ENCODE results near the gene LPCAT3.
A peak's percentile ranks its signal among the peaks of the same experiment; 100 is the strongest.

The LPCAT3 gene

DNA sequence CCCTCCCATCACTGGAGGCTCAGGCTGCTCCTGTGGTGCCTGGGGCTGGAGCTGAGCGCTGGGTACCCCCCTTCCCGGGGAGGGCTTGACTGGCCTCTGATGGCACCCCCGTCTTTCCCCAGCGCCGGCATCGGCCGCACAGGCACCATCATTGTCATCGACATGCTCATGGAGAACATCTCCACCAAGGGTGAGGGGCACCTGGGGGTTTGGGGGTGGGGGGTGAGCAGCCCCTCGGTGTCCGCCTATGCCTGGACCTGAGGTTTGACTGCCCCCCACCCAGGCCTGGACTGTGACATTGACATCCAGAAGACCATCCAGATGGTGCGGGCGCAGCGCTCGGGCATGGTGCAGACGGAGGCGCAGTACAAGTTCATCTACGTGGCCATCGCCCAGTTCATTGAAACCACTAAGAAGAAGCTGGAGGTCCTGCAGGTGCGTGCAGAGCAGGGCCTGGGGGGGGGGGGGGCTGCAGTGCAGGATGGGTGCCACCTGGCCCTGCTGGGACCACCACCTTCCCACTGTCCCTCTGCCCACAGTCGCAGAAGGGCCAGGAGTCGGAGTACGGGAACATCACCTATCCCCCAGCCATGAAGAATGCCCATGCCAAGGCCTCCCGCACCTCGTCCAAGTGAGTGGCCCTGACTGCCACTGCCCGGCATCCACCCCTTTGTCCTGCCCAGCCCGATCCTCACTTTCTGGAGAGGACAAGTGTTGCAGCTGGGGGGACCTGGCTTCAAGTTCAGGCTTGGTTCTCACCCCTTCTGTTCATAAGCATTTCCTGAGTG lies 58.3 kb downstream of the LPCAT3 start:
- no peaks in the 10 kb centered on the region for H3K9me3 ChIP-seq (ENCODE audit: control insufficient read depth, low read length)
- H3K36me3 ChIP-seq (ENCODE audit: control insufficient read depth, insufficient read depth, low read length) = peaks cover 9% of the 10 kb centered on the region
- no peaks in the 10 kb centered on the region for H3K27me3 ChIP-seq (ENCODE audit: control insufficient read depth, insufficient read depth, low read length)
- H3K9ac ChIP-seq (ENCODE audit: low read length) = no peak overlapping the region
- H3K4me3 ChIP-seq (ENCODE audit: low read length) = no peak overlapping the region
- H3K4me1 ChIP-seq (ENCODE audit: control insufficient read depth, insufficient read depth, low read length) = peaks cover 32% of the 10 kb centered on the region

- Histone ChIP-seq H3K9me3 (ENCODE audit: control insufficient read depth, low read length) (no peaks in the 10 kb centered on the region), H3K36me3 (ENCODE audit: control insufficient read depth, insufficient read depth, low read length) (peaks cover 5% of the 10 kb centered on the region), H3K27me3 (ENCODE audit: control insufficient read depth, insufficient read depth, low read length) (no peaks in the 10 kb centered on the region), H3K4me1 (ENCODE audit: control insufficient read depth, insufficient read depth, low read length) (peaks cover 25% of the 10 kb centered on the region), H3K4me3 (ENCODE audit: low read length) (no peak overlapping the region), H3K9ac (ENCODE audit: low read length) (no peak overlapping the region)
Measured at GRCh38 chr12:6959058-6959804, 59.0 kb downstream of the LPCAT3 start.

GRCh38 chr12:6958609-6959057 lies 59.6 kb downstream of the LPCAT3 start:
- Histone ChIP-seq H3K4me1 (ENCODE audit: control insufficient read depth, insufficient read depth, low read length) (peaks cover 23% of the 10 kb centered on the region), H3K4me3 (ENCODE audit: low read length) (no peak overlapping the region), H3K36me3 (ENCODE audit: control insufficient read depth, insufficient read depth, low read length) (peaks cover 5% of the 10 kb centered on the region), H3K27me3 (ENCODE audit: control insufficient read depth, insufficient read depth, low read length) (no peaks in the 10 kb centered on the region), H3K9me3 (ENCODE audit: control insufficient read depth, low read length) (no peaks in the 10 kb centered on the region), H3K9ac (ENCODE audit: low read length) (no peak overlapping the region)

- Histone ChIP-seq H3K36me3 (ENCODE audit: control insufficient read depth, insufficient read depth, low read length) (peaks cover 5% of the 10 kb centered on the region), H3K4me3 (ENCODE audit: low read length) (no peak overlapping the region), H3K27me3 (ENCODE audit: control insufficient read depth, insufficient read depth, low read length) (no peaks in the 10 kb centered on the region), H3K9me3 (ENCODE audit: control insufficient read depth, low read length) (no peaks in the 10 kb centered on the region), H3K9ac (ENCODE audit: low read length) (no peak overlapping the region), H3K4me1 (ENCODE audit: control insufficient read depth, insufficient read depth, low read length) (peaks cover 23% of the 10 kb centered on the region)
Measured at GRCh38 chr12:6957741-6958608, 60.3 kb downstream of the LPCAT3 start.

DNA sequence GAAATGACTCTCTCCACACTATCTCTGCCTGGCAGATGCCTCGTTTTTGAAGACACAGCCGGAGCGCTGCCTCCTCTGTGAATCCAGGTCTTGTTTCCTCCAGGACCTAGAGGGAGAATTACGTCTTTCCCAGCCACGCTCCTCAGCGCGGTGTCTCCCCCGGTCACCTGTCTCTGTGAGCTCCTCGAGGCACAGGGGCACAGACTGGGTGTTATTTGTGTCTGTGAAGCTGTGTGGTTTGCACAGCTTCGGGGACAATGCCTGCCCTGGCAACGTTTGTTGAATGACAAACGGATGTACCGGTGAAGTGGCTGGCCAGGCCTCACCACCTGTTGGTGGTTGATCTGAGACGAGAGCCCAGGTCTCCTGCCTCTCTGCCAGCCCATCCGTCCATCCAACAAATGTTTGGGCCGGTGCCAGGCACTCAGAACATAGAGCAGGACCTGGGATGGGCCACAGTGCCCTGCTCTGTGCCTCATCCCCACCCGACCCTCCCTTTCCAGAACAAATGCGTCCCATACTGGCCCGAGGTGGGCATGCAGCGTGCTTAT lies 61.0 kb downstream of the LPCAT3 start:
- H3K4me3 ChIP-seq (ENCODE audit: low read length) = no peak overlapping the region
- H3K9ac ChIP-seq (ENCODE audit: low read length) = no peak overlapping the region
- peaks cover 5% of the 10 kb centered on the region for H3K36me3 ChIP-seq (ENCODE audit: control insufficient read depth, insufficient read depth, low read length)
- peaks cover 22% of the 10 kb centered on the region for H3K4me1 ChIP-seq (ENCODE audit: control insufficient read depth, insufficient read depth, low read length)
- no peaks in the 10 kb centered on the region for H3K27me3 ChIP-seq (ENCODE audit: control insufficient read depth, insufficient read depth, low read length)
- H3K9me3 ChIP-seq (ENCODE audit: control insufficient read depth, low read length) = no peaks in the 10 kb centered on the region

GRCh38 chr12:6956021-6956727 lies 62.1 kb downstream of the LPCAT3 start:
- H3K9me3 ChIP-seq (ENCODE audit: control insufficient read depth, low read length) = no peaks in the 10 kb centered on the region
- H3K4me1 ChIP-seq (ENCODE audit: control insufficient read depth, insufficient read depth, low read length) = peaks cover 11% of the 10 kb centered on the region
- peaks cover 5% of the 10 kb centered on the region for H3K36me3 ChIP-seq (ENCODE audit: control insufficient read depth, insufficient read depth, low read length)
- no peak overlapping the region for H3K4me3 ChIP-seq (ENCODE audit: low read length)
- H3K27me3 ChIP-seq (ENCODE audit: control insufficient read depth, insufficient read depth, low read length) = no peaks in the 10 kb centered on the region
- H3K9ac ChIP-seq (ENCODE audit: low read length) = no peak overlapping the region

- Histone ChIP-seq H3K9me3 (ENCODE audit: control insufficient read depth, low read length) (no peaks in the 10 kb centered on the region), H3K36me3 (ENCODE audit: control insufficient read depth, insufficient read depth, low read length) (peaks cover 5% of the 10 kb centered on the region), H3K4me3 (ENCODE audit: low read length) (no peak overlapping the region), H3K27me3 (ENCODE audit: control insufficient read depth, insufficient read depth, low read length) (no peaks in the 10 kb centered on the region), H3K9ac (ENCODE audit: low read length) (no peak overlapping the region), H3K4me1 (ENCODE audit: control insufficient read depth, insufficient read depth, low read length) (peaks cover 3% of the 10 kb centered on the region)
Measured at GRCh38 chr12:6955108-6956020, 62.9 kb downstream of the LPCAT3 start.

- no peaks in the 10 kb centered on the region for H3K27me3 ChIP-seq (ENCODE audit: control insufficient read depth, insufficient read depth, low read length)
- H3K9me3 ChIP-seq (ENCODE audit: control insufficient read depth, low read length) = no peaks in the 10 kb centered on the region
- no peaks in the 10 kb centered on the region for H3K4me1 ChIP-seq (ENCODE audit: control insufficient read depth, insufficient read depth, low read length)
- H3K36me3 ChIP-seq (ENCODE audit: control insufficient read depth, insufficient read depth, low read length) = peaks cover 5% of the 10 kb centered on the region
- H3K9ac ChIP-seq (ENCODE audit: low read length) = no peak overlapping the region
- no peak overlapping the region for H3K4me3 ChIP-seq (ENCODE audit: low read length)
Measured at GRCh38 chr12:6954316-6955107, 63.8 kb downstream of the LPCAT3 start.

DNA sequence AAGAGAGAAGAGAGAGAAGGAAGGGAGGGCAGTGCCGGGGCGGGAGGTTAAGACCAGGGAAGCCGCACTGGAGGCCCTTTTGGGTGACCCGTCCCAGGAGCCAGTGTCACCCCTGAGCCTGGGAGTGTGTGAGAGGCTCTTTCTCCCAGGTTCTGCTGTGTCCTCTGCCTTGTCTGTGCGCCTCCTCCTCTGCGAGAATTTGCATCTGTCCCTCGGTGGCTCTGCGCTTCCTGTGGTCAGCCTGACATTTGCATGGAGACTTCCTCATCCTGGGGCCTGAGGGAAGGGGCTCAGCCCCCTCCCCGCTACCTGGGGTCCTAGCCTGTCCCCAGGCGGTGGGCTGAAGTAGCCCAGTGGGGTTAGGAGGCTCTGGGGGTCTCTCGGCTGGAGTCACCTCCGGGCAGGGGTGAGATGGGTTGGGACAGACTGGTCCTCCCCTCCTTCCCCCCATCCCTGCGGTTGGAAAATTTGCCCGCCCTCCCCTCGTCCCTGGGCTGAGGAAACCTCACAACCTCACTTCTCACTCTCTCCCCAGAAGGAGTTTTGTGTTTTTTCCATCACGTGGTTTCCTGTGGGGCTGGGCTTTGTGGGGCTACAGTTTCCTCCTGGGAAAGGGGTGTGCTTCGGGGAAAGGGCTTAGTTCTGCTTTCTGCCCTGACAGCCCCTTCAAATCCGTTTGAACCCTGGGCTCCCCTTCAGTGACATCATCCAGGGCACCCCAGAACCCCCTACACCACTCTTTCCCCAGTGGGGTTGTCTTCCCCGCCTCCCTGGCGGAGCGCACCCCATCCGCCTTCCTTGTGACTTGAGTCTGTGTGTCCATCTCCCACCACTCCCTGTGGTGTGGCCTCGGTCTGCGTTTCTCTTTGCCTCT lies 64.6 kb downstream of the LPCAT3 start:
- H3K36me3 ChIP-seq (ENCODE audit: control insufficient read depth, insufficient read depth, low read length) = peaks cover 5% of the 10 kb centered on the region
- H3K4me1 ChIP-seq (ENCODE audit: control insufficient read depth, insufficient read depth, low read length) = no peaks in the 10 kb centered on the region
- no peak overlapping the region for H3K4me3 ChIP-seq (ENCODE audit: low read length)
- H3K27me3 ChIP-seq (ENCODE audit: control insufficient read depth, insufficient read depth, low read length) = no peaks in the 10 kb centered on the region
- no peaks in the 10 kb centered on the region for H3K9me3 ChIP-seq (ENCODE audit: control insufficient read depth, low read length)
- peak overlapping the region; percentile 34 for H3K9ac ChIP-seq (ENCODE audit: low read length)

All from mucosa of stomach (tissue), 1 donor.